Measurements from ENCODE around the gene XPR1. TPM values are rescaled to one million over a fixed set of nuclear protein-coding genes. Genes with fewer than 3 reads are reported as not detected.

Gene XPR1
- total RNA-seq, 4 donors from 2014 or later = 7.8 to 119 (median 75.3) TPM

- in situ Hi-C loops (cut with MboI; ENCODE audit: low pct_ligation_motif_present in 1 of 4, low pct_unique_long_range_greater_than_20kb in 1 of 4, low sequenced_read_pairs in 3 of 4) = loop anchor here in 2 of 4 donors (25.0 kb wide), 1 partner anchor 226 kb away; no protein-coding TSS in a partner anchor
- Histone ChIP-seq H3K4me3 (no peak overlapping the region), H3K4me1 (peaks cover 13 to 44% (median 19%) of the 10 kb centered on the region in 4 donors), H3K9me3 (no peaks in the 10 kb centered on the region), H3K27ac (no peak overlapping the region), H3K27me3 (no peaks in the 10 kb centered on the region), H3K36me3 (no peaks in the 10 kb centered on the region)
- WGBS, 2 donors (ENCODE audit: low coverage in 1 of 2) = 48 to 60% methylated on average over 5 of the region's 5 CpGs
- no peak for DNase-seq
- TF ChIP-seq EP300 (IDR thresholded peaks at IDR 0.05; ENCODE audit: low read depth) (no peak), POLR2A (IDR thresholded peaks at IDR 0.05) (no peak), POLR2AphosphoS5 (IDR thresholded peaks at IDR 0.05) (no peak), CTCF (IDR thresholded peaks at IDR 0.05) (no peak)
- intact Hi-C loops (cut with DNase I; ENCODE audit: low total_unique reads) = no loop called here
Observed at GRCh38 chr1:180636138-180636537, 4.3 kb downstream of the XPR1 start.

GRCh38 chr1:180639871-180640270, 8.0 kb downstream of the XPR1 start:
- H3K27me3 ChIP-seq = no peaks in the 10 kb centered on the region
- intact Hi-C loops (cut with DNase I; ENCODE audit: low total_unique reads) (no loop called here), in situ Hi-C loops (cut with MboI; ENCODE audit: low pct_ligation_motif_present in 1 of 4, low pct_unique_long_range_greater_than_20kb in 1 of 4, low sequenced_read_pairs in 3 of 4) (loop anchor here in 2 of 4 donors (25.0 kb wide), 1 partner anchor 222 kb away; no protein-coding TSS in a partner anchor)
- no peak overlapping the region for H3K4me3 ChIP-seq
- H3K9me3 ChIP-seq = no peaks in the 10 kb centered on the region
- H3K36me3 ChIP-seq = no peaks in the 10 kb centered on the region
- no peak for DNase-seq
- peaks cover 0 to 24% (median 3%) of the 10 kb centered on the region in 4 donors for H3K4me1 ChIP-seq
- H3K27ac ChIP-seq = no peak overlapping the region
- no peak for TF ChIP-seq POLR2A (IDR thresholded peaks at IDR 0.05)
- no peak for TF ChIP-seq EP300 (IDR thresholded peaks at IDR 0.05; ENCODE audit: low read depth)
- no peak for TF ChIP-seq POLR2AphosphoS5 (IDR thresholded peaks at IDR 0.05)
- no peak for TF ChIP-seq CTCF (IDR thresholded peaks at IDR 0.05)

- 80 to 88% methylated on average over 2 to 3 of the region's 3 CpGs for WGBS, 2 donors (ENCODE audit: low coverage in 1 of 2)
- TF ChIP-seq POLR2A (IDR thresholded peaks at IDR 0.05) = no peak
- no peak for TF ChIP-seq EP300 (IDR thresholded peaks at IDR 0.05; ENCODE audit: low read depth)
- in situ Hi-C loops (cut with MboI; ENCODE audit: low pct_ligation_motif_present in 1 of 4, low pct_unique_long_range_greater_than_20kb in 1 of 4, low sequenced_read_pairs in 3 of 4) = loop anchor here in 2 of 4 donors (25.0 kb wide), 1 partner anchor 222 kb away; no protein-coding TSS in a partner anchor
- H3K36me3 ChIP-seq = no peaks in the 10 kb centered on the region
- no peaks in the 10 kb centered on the region for H3K9me3 ChIP-seq
- no peak for DNase-seq
- intact Hi-C loops (cut with DNase I; ENCODE audit: low total_unique reads) = no loop called here
- H3K27me3 ChIP-seq = no peaks in the 10 kb centered on the region
- H3K4me3 ChIP-seq = no peak overlapping the region
- no peak overlapping the region for H3K27ac ChIP-seq
- H3K4me1 ChIP-seq = peaks cover 0 to 23% (median 3%) of the 10 kb centered on the region in 4 donors
Observed at GRCh38 chr1:180640531-180640949, 8.7 kb downstream of the XPR1 start.

GRCh38 chr1:180641662-180642061, 9.8 kb downstream of the XPR1 start:
- no peaks in the 10 kb centered on the region for H3K27me3 ChIP-seq
- no peaks in the 10 kb centered on the region for H3K36me3 ChIP-seq
- TF ChIP-seq CTCF (IDR thresholded peaks at IDR 0.05) (no peak), POLR2AphosphoS5 (IDR thresholded peaks at IDR 0.05) (no peak)
- H3K4me1 ChIP-seq = peaks cover 0 to 21% (median 3%) of the 10 kb centered on the region in 4 donors
- H3K27ac ChIP-seq = no peak overlapping the region
- no peak for DNase-seq
- intact Hi-C loops (cut with DNase I; ENCODE audit: low total_unique reads) = no loop called here
- no peaks in the 10 kb centered on the region for H3K9me3 ChIP-seq
- no peak overlapping the region for H3K4me3 ChIP-seq
- in situ Hi-C loops (cut with MboI; ENCODE audit: low pct_ligation_motif_present in 1 of 4, low pct_unique_long_range_greater_than_20kb in 1 of 4, low sequenced_read_pairs in 3 of 4) = loop anchor here in 2 of 4 donors (25.0 kb wide), 1 partner anchor 221 kb away; no protein-coding TSS in a partner anchor

- Histone ChIP-seq H3K4me1 (peaks cover 0 to 14% (median 0%) of the 10 kb centered on the region in 4 donors), H3K4me3 (no peak overlapping the region), H3K36me3 (no peaks in the 10 kb centered on the region), H3K27me3 (no peaks in the 10 kb centered on the region), H3K9me3 (no peaks in the 10 kb centered on the region), H3K27ac (no peak overlapping the region)
- DNase-seq = no peak
- no peak for TF ChIP-seq POLR2A (IDR thresholded peaks at IDR 0.05)
- no peak for TF ChIP-seq EP300 (IDR thresholded peaks at IDR 0.05; ENCODE audit: low read depth)
- TF ChIP-seq POLR2AphosphoS5 (IDR thresholded peaks at IDR 0.05) = no peak
- TF ChIP-seq CTCF (IDR thresholded peaks at IDR 0.05) = no peak
- 92 to 100% methylated on average over 1 of the region's 1 CpG for WGBS, 2 donors (ENCODE audit: low coverage in 1 of 2)
- intact Hi-C loops (cut with DNase I; ENCODE audit: low total_unique reads) (no loop called here), in situ Hi-C loops (cut with MboI; ENCODE audit: low pct_ligation_motif_present in 1 of 4, low pct_unique_long_range_greater_than_20kb in 1 of 4, low sequenced_read_pairs in 3 of 4) (loop anchor here in 2 of 4 donors (25.0 kb wide), 1 partner anchor 220 kb away; no protein-coding TSS in a partner anchor)
Observed at GRCh38 chr1:180642781-180643180, 11.0 kb downstream of the XPR1 start.

Data from transverse colon (tissue), 4 donors.